ENCODE data around the gene DYRK1A.

GRCh38 chr21:37562920-37563640, 196.5 kb downstream of the DYRK1A start:
- TF ChIP-seq POLR2A (IDR thresholded peaks at IDR 0.05) (no peak), POLR2AphosphoS5 (IDR thresholded peaks at IDR 0.05) (no peak), CTCF (IDR thresholded peaks at IDR 0.05) (no peak)

Data from prostate gland (tissue), 2 donors.